Kidney (tissue), 14 donors: ENCODE data around the gene C1orf35. TPM values are rescaled to one million over a fixed set of nuclear protein-coding genes. Genes with fewer than 3 reads are reported as not detected.
A peak's percentile ranks its signal among the peaks of the same experiment; 100 is the strongest.

Source experiments
- DNase-seq, 5 donors: peaks; one replicate each; pipeline ENCODE4 v3.0.0-alpha.2; 2013 to 2020
- FAIRE-seq: peaks from 2 replicates; lab custom pipeline; 2012; peaks lifted over from hg19 to GRCh38; lab: Jason Lieb, UNC
- H3K27ac ChIP-seq, 2 donors: one replicate each; pipeline ENCODE4 v1.7.0; 2013; ENCODE audit warnings: low read depth in 2 of 2, low read length in 2 of 2, inconsistent platforms in 1 of 2
- H3K27me3 ChIP-seq: one replicate; pipeline ENCODE4 v1.7.1; 2013; ENCODE audit warnings: low read length, inconsistent platforms; ENCODE audit not compliant: control insufficient read depth, insufficient read depth
- H3K36me3 ChIP-seq, 3 donors: one replicate each; pipeline versions ENCODE4 v1.7.0 to v1.7.1; 2013; ENCODE audit warnings: low read length in 3 of 3, control low read depth in 1 of 3, inconsistent platforms in 1 of 3; ENCODE audit not compliant: insufficient read depth in 3 of 3, control insufficient read depth in 2 of 3
- H3K4me1 ChIP-seq, 3 donors: one replicate each; pipeline versions ENCODE4 v1.7.0 to v1.7.1; 2013; ENCODE audit warnings: low read length in 3 of 3, inconsistent platforms in 1 of 3, low read depth in 1 of 3; ENCODE audit not compliant: control insufficient read depth in 2 of 3, insufficient read depth in 2 of 3
- H3K4me3 ChIP-seq, 3 donors: one replicate each; pipeline versions ENCODE4 v1.7.0 to v1.8.1; 2013; ENCODE audit warnings: low read length in 3 of 3, control low read depth in 1 of 3, inconsistent platforms in 1 of 3
- H3K9ac ChIP-seq, 3 donors: one replicate each; pipeline versions ENCODE4 v1.7.0 to v1.7.1; 2013; ENCODE audit warnings: low read length in 3 of 3, control low read depth in 1 of 3, inconsistent platforms in 1 of 3
- H3K9me3 ChIP-seq, 3 donors: one replicate each; pipeline versions ENCODE4 v1.7.0 to v1.7.1; 2013; ENCODE audit warnings: low read length in 3 of 3, control low read depth in 1 of 3, inconsistent platforms in 1 of 3; ENCODE audit not compliant: control insufficient read depth in 2 of 3, insufficient read depth in 1 of 3
- intact Hi-C: fragments of 100-400 bp; cut with DNase I; formaldehyde crosslinking; loops from one replicate; pipeline ENCODE4 v1.11.1; 2022
- polyA plus RNA-seq: library from polyadenylated mRNA; stranded (reverse); fragments of 350-450 nt; fragmentation: Illumina TruSeq; extraction: RNeasy Lipid Tissue Mini Kit (QIAGEN cat#74804); gene quantifications from one replicate; pipeline ENCODE4 v1.2.3, GENCODE V29; 2014; ENCODE audit warnings: low read depth, low replicate concordance; ENCODE audit not compliant: insufficient read depth
- total RNA-seq: library from RNA; stranded (reverse); fragmentation: NEBNext Ultra II Directional; extraction: Animal tissue kit (Norgen Biotek cat#: 25700); gene quantifications from one replicate; pipeline ENCODE4 v1.2.1, GENCODE V29; 2021
- TF ChIP-seq, protein P1 (sequence below): IDR thresholded peaks from 3 replicates; pipeline ENCODE4 v1.5.1; 2012; ENCODE audit warnings: mild to moderate bottlenecking, moderate library complexity, borderline replicate concordance; ENCODE audit not compliant: insufficient read depth; ENCODE audit errors: extremely low read depth
- donor health status: control.
- donor health status: control.
- donor health status: control.
- donor health status: control.
- donor health status: control.
- donor health status: DM: yes; HTN: yes; CAD: no.
- donor health status: Normal renal cell carcinoma (clear cell type).

The C1orf35 gene
- total and polyA plus RNA-seq, 2 donors from 2014 or later: 17.4 to 17.6 TPM

DNA sequence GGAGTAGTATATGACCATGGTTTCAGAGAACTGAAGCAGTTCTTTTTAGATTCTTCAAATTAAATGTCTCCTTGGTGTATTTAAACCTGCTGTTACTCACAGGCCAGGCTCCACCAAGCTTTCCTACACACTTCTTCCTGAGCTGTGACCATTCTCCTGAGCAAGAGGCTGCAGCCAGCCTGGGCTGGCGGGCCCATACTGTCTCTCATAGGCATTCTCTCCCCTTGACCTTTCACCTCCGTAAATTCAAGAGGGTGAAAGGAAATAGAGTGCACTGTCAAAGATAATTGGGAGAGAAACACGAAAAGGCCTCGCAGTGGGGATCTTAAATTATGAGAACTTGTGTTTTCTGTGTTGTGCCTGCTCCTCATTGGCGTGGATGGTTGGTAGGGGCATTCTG lies 18.3 kb downstream of the C1orf35 start:
- Histone ChIP-seq H3K4me1 (peaks cover 4 to 60% (median 47%) of the 10 kb centered on the region in 3 donors), H3K27ac (peak overlapping the region in 1 of 2 donors; percentile 56), H3K9me3 (no peaks in the 10 kb centered on the region), H3K9ac (peak overlapping the region in 1 of 3 donors; percentile 87), H3K36me3 (peaks cover 0 to 4% (median 3%) of the 10 kb centered on the region in 3 donors), H3K4me3 (peak overlapping the region in 2 of 3 donors; percentile 93 to 97), H3K27me3 (no peaks in the 10 kb centered on the region)
- intact Hi-C loops: no loop called here
- DNase-seq (peak in 2 of 5 donors; percentile 11 to 23), FAIRE-seq (no peak)
- TF ChIP-seq, protein P1, sequence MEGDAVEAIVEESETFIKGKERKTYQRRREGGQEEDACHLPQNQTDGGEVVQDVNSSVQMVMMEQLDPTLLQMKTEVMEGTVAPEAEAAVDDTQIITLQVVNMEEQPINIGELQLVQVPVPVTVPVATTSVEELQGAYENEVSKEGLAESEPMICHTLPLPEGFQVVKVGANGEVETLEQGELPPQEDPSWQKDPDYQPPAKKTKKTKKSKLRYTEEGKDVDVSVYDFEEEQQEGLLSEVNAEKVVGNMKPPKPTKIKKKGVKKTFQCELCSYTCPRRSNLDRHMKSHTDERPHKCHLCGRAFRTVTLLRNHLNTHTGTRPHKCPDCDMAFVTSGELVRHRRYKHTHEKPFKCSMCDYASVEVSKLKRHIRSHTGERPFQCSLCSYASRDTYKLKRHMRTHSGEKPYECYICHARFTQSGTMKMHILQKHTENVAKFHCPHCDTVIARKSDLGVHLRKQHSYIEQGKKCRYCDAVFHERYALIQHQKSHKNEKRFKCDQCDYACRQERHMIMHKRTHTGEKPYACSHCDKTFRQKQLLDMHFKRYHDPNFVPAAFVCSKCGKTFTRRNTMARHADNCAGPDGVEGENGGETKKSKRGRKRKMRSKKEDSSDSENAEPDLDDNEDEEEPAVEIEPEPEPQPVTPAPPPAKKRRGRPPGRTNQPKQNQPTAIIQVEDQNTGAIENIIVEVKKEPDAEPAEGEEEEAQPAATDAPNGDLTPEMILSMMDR: no peak

- no peak for FAIRE-seq
- intact Hi-C loops: no loop called here
- H3K27me3 ChIP-seq: no peaks in the 10 kb centered on the region
- H3K36me3 ChIP-seq: peaks cover 0 to 3% (median 0%) of the 10 kb centered on the region in 3 donors
- peaks cover 4 to 55% (median 42%) of the 10 kb centered on the region in 3 donors for H3K4me1 ChIP-seq
- peak in 1 of 5 donors; percentile 18 for DNase-seq
- peak overlapping the region; percentile 97 to 98 for H3K27ac ChIP-seq
- TF ChIP-seq, protein P1: no peak
- peak overlapping the region; percentile 84 to 87 (median 86) for H3K9ac ChIP-seq
- peak overlapping the region; percentile 70 to 97 (median 93) for H3K4me3 ChIP-seq
- no peaks in the 10 kb centered on the region for H3K9me3 ChIP-seq
Measured at GRCh38 chr1:228084325-228084724, 18.8 kb downstream of the C1orf35 start.

GRCh38 chr1:228083871-228084278 lies 19.2 kb downstream of the C1orf35 start:
- TF ChIP-seq, protein P1: no peak
- H3K27me3 ChIP-seq: no peaks in the 10 kb centered on the region
- DNase-seq (peak in 2 of 5 donors; percentile 62 to 71), FAIRE-seq (no peak)
- peaks cover 4 to 51% (median 38%) of the 10 kb centered on the region in 3 donors for H3K4me1 ChIP-seq
- H3K9me3 ChIP-seq: no peaks in the 10 kb centered on the region
- peak overlapping the region; percentile 84 to 87 (median 86) for H3K9ac ChIP-seq
- H3K27ac ChIP-seq: peak overlapping the region; percentile 97 to 98
- intact Hi-C loops: no loop called here
- H3K4me3 ChIP-seq: peak overlapping the region; percentile 70 to 97 (median 93)
- H3K36me3 ChIP-seq: peaks cover 0 to 3% (median 0%) of the 10 kb centered on the region in 3 donors
